HS-5 (cell line): Measurements from ENCODE around the gene SH2D2A.

Source experiments
- DNase-seq: peaks from one replicate; pipeline ENCODE4 v3.0.0-alpha.2; 2012; ENCODE audit warnings: low read depth

Gene SH2D2A

GRCh38 chr1:156816561-156817328 is at the start of gene SH2D2A:
Gene SH2D2A, minus strand, starts transcription at chr1:156816848. Its CDS starts 140 bp downstream, at chr1:156816708.
- DNase-seq, result no peak

GRCh38 chr1:156865865-156866248 is 49.2 kb upstream of the SH2D2A start:
- no peak for DNase-seq

DNA sequence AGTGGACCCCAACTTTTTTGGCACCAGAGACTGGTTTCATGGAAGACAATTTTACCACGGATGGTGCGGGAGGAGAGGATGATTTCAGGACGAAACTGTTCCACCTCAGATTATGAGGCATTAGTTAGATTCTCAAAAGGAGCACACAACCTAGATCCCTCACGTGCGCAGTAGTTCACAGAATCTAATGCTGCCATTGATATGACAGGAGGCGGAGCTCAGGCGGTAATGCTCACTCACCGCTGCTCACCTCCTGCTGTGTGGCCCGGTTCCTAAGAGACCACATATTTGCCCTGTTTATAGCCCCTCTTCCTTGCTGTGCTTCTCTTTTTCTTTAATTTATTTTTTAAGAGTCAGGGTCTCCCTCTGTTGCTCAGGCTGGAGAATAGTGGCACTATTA is 48.6 kb upstream of the SH2D2A start:
- DNase-seq, result no peak

GRCh38 chr1:156864796-156865195 is 48.1 kb upstream of the SH2D2A start:
- no peak for DNase-seq

- DNase-seq, result no peak
Measured at GRCh38 chr1:156863631-156864030, 47.0 kb upstream of the SH2D2A start.

- no peak for DNase-seq
Measured at GRCh38 chr1:156862997-156863599, 46.5 kb upstream of the SH2D2A start.

DNA sequence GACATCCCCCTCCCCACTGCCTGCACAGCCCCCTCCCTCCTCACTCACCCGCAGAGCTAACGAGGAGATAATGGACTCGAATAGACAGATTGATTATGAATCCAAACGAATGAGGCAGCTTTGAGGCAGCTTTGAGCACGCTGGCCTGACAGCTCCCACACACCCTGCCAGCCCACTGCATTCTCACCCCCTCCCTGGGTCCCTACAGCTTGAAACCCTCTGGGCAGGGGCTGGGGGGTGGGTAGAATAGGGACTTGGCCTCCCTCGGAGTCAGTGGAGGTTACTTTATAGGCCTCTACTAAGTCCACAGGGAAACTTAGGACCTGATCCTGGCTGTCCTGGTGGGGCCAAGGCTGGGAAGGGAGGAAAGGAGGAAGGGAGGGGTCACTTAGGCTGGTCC is 45.9 kb upstream of the SH2D2A start:
- no peak for DNase-seq

DNA sequence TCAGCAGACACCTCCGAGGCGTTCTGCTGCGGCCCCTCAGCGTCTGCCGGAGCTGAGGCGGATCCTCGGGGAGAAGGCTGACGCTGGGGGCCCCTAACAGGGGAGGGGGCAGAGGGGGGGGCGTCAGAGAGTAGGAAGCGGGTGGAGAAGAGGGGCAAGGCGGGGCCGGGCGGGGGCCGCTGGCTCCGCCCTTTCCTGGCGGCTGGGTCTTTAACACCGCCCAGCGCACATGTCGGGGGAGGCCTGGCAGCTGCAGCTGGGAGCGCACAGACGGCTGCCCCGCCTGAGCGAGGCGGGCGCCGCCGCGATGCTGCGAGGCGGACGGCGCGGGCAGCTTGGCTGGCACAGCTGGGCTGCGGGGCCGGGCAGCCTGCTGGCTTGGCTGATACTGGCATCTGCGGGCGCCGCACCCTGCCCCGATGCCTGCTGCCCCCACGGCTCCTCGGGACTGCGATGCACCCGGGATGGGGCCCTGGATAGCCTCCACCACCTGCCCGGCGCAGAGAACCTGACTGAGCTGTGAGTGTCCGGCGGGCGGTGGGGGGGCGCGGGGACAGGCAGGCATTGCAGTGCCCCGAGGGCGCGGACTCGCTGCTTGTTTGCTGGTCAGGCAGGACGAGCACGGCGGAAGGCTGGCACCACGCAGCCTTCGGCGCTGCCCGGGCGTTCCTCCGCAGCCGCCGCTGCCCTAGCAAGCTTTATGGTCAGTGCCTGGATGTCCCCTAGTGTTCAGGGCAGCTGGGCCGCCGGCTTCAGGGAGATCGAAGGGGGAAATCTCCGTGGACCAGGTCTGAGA is 44.2 kb upstream of the SH2D2A start, which contains the start of gene NTRK1:
TSS of gene NTRK1 (plus strand) at position 238 of the 796 bp plus-strand sequence. CDS start at position 308, 70 bp downstream.
- DNase-seq, result no peak

DNA sequence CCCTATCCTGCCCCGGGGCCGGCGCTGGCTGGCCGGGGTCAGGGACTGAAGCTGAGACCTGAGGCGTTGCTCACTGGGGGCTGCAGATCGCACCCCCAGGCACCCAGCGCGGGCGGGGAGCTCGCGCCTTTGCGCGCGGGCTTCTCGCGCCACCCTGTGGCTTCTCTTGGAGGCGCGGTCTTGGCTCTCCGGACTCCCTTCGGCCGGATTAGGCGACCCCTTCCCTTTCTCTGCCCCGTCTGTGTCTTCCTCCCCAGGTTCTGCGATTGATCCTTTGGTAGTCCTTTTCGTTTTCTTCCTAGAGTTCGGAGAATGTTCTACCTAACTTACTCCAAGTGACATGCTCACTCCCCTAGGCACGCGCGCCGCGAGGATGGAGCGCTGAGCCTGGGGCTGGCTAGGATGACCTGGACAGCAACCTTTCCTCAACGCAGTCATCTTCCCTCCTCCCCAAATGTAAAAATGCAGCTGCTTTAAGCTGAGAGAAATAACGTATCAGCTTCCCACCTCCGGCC is 43.5 kb upstream of the SH2D2A start:
- peak; percentile 9 for DNase-seq

DNA sequence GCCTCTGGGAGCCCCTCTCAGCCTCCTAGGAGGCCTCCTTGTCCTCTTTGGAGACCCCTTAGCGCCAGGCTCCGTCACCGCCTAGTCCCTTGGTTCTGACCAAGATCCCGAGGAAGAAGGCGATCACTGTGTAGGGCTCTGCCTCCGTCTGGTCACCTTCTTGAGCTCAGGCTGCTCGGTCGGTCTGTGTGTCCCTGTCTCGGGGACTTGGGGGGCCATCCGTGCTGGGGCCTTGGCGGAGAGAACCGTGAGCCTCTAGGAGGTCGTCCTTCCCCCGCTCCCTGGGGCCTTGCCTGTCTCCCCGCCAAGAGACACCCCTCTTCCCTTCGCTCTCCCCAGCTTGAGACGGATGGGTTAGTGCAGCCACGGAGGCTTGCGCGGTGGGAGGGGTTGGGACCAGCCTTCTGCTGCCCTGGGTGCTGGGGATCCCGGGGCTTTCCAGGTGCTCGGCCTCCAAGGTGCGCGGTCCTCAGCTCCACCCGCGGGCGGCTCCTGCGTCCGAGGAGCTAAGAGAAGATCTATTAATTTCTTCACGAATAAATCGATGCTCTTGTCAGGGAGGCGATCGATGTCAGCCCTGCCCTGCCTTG is 43.0 kb upstream of the SH2D2A start:
- no peak for DNase-seq

DNA sequence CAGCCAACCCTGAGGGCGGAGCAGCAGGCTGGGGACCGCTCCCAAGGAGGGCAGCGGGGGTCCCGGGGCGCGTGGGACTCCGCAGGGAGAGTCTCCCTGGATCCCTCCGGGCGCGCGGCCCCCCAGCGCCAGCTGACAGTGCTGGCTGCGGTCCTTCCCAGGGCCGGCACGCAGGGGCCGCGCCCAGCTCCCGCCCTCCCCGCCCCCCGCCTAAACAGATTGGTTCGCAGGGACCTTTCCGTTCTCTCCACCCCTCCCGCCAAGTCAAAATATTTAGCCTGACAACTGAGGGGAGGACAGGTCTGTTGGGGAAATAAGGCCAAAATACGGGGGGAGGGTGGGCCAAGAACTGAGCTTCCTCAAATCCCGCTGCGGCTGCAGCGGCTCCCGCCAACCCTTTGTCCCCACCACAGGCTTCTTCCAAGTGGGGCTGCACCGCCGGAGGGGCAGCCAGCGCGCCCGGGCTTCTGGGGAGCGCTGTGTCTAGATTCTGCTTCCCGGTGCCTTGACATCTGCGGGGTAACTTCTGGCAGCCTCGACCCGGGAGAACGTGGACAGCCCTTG is 42.4 kb upstream of the SH2D2A start, which contains the start of gene INSRR:
TSS of gene INSRR (minus strand) at position 159 of the 564 bp plus-strand sequence. CDS start 496 bp downstream, outside the sequence.
- no peak for DNase-seq

DNA sequence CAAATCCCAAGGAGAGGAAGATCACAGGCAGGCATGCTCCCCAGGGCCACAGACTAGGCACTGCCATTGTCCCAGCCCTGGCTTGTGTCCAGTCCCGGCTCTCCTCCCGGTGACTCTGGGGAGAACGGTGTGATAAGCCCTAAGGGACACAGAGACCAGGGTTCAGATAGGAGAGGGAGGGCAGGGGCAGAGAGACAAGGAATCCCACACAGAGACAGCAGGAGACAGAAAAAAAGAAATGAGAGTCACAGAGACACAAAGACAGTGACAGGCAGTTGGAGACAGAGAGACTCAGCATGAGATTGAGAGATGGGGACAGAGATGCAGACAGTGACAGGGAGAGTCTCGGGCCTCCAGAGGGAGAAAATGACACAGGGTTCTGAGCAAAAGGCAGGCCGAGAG is 41.9 kb upstream of the SH2D2A start:
- no peak for DNase-seq

GRCh38 chr1:156857532-156857931 is 40.9 kb upstream of the SH2D2A start:
- DNase-seq, result no peak

DNA sequence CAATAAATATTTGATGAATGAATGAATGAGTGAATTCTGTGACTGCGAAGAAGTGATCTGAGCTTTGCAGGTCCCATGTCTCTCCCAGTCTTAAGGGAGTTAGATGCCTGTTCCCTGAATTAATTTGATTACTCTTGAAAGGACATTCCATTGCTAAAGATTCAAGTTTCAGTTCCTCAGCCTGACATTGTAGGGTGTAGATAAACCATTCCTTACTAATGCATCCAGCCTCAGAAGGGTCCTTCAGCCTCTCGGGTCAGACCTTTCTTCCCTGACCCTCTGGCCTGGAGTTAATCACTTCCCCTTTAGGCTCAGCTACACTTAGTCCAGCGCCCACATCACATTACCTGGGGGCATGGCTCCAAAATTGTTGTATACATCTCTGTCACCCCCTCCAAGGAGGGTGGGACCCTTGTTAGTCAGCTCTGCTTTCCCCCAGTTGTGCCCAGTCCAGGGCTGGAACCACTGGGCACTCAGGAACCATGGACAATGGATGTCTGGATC is 39.7 kb upstream of the SH2D2A start:
- no peak for DNase-seq

DNA sequence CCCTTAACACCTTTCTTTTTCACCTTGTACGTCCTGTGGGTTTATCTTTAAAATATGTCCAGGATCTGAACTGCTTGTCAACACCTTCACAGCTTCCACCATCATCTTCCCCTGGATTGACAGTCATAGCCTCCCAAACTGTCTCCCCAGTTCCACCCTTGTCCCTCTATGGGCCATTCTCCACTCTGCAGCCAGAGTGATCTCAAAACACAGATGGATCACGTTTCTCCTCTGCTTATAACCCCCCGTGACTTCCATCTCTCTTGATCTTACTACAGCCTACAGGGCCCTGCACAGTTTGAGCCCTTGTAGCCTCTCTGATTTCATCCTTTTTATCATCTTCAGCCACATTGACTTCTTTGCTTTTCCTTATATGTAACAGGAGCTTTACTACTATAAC is 38.0 kb upstream of the SH2D2A start:
- DNase-seq, result no peak

DNA sequence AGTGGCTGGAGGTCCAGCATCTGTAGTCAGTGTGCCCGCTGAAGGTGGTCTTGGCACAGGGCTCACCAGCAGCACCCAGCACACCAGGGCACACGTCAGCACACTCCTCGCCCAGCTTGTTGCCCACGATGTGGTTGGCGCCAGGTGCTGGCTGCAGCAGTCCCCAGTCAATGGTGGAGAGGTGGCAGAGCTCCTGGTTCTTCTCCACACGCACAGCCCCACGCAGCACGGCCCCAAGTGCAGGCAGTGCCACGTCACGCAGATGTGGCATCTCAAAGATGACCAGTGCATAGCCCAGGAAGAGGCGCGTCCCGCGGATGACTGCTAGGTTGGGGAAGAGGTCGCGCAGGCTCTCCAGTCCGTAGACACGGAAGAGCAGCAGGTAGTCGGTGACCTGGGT is 37.1 kb upstream of the SH2D2A start:
- no peak for DNase-seq

GRCh38 chr1:156852418-156852874 is 35.8 kb upstream of the SH2D2A start:
- DNase-seq, result no peak

- DNase-seq, result no peak
Measured at GRCh38 chr1:156851779-156852417, 35.2 kb upstream of the SH2D2A start.

GRCh38 chr1:156849151-156849496 is 32.5 kb upstream of the SH2D2A start:
- DNase-seq, result no peak

DNA sequence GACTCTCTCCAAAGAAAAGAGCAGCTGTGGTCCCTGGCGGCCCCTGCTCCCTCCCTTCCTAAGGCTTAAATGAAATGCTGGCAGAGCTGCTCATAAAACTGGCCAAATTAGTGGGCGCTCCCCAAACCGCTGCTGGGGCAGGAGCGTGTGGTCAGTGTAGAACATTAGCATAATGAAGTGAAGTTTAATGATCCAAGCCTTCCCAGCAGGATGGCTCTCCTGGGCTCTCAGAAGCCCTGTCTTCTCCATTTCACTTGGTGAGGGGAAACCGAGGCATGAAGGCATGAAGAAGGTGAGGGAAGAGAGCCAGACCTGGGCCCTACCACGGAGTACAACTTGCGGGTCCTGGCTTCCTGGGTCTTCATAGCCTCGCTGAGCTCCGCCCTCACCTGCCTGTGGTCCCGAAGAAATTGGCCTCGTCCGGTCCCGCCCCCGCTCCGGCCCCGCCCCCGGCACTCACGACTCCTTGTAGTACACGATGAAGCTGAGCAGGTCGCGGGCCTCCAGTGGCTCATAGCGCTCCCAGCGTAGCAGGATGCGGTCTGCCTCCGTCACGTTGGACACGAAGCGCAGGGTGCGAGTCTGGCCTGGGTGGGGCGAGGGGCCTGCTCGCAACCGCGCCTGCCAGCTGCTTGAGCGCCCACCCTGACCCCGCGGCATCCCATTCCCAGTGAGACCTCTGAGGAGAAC is 32.0 kb upstream of the SH2D2A start:
- DNase-seq, result no peak
